HT-29 (cell line): Measurements from ENCODE around the gene POLN. TPM values are rescaled to one million over a fixed set of nuclear protein-coding genes. Genes with fewer than 3 reads are reported as not detected.

ENCODE experiments used
- DNase-seq: peaks from one replicate; pipeline ENCODE4 v3.0.0-alpha.2; 2015; ENCODE audit warnings: low spot score
- total RNA-seq: library from RNA; depleted of rRNA; stranded (reverse); fragments of >200 nt; shearing (Covaris generic); gene quantifications from 2 replicates; pipeline ENCODE4 v1.2.3, GENCODE V29; 2014

POLN gene
- total RNA-seq, 1 experiment from 2014 or later, result 0.71 TPM

- DNase-seq, result no peak
Observed at GRCh38 chr4:2059726-2060602, 182.0 kb downstream of the POLN start.

- no peak for DNase-seq
Observed at GRCh38 chr4:2059046-2059725, 182.7 kb downstream of the POLN start, which contains the start of gene NAT8L. NAT8L (plus strand) TSS chr4:2059327; CDS start chr4:2059512, 185 bp downstream.

- DNase-seq, result no peak
Observed at GRCh38 chr4:2058264-2059045, 183.5 kb downstream of the POLN start.

GRCh38 chr4:2057382-2058065, 184.4 kb downstream of the POLN start:
- DNase-seq, result no peak

GRCh38 chr4:2054217-2054616, 187.7 kb downstream of the POLN start:
- DNase-seq, result no peak

GRCh38 chr4:2051086-2051485, 190.8 kb downstream of the POLN start:
- no peak for DNase-seq

GRCh38 chr4:2049811-2050210, 192.1 kb downstream of the POLN start:
- no peak for DNase-seq

- no peak for DNase-seq
Observed at GRCh38 chr4:2049381-2049780, 192.5 kb downstream of the POLN start.

GRCh38 chr4:2048831-2049230, 193.1 kb downstream of the POLN start:
- no peak for DNase-seq

- DNase-seq, result no peak
Observed at GRCh38 chr4:2047781-2048581, 193.9 kb downstream of the POLN start.

GRCh38 chr4:2047031-2047660, 194.8 kb downstream of the POLN start:
- DNase-seq, result no peak

GRCh38 chr4:2046031-2046961, 195.6 kb downstream of the POLN start:
- no peak for DNase-seq

GRCh38 chr4:2045518-2045951, 196.4 kb downstream of the POLN start:
- no peak for DNase-seq

- DNase-seq, result no peak
Observed at GRCh38 chr4:2044542-2045517, 197.1 kb downstream of the POLN start.

- DNase-seq, result no peak
Observed at GRCh38 chr4:2044119-2044485, 197.8 kb downstream of the POLN start.

GRCh38 chr4:2043396-2044118, 198.4 kb downstream of the POLN start:
- no peak for DNase-seq

- DNase-seq, result no peak
Observed at GRCh38 chr4:2042947-2043395, 198.9 kb downstream of the POLN start.
